NCI-H187 treated with DMSO at 0.1 percent for 48 hours (cell line): ENCODE data around the gene BFSP1.

Experiments
- DNase-seq: peaks from one replicate; lab custom pipeline; 2025; lab: John Stamatoyannopoulos, UW

BFSP1 gene

GRCh38 chr20:17465236-17465635, 65.9 kb downstream of the BFSP1 start:
- no peak for DNase-seq

DNA sequence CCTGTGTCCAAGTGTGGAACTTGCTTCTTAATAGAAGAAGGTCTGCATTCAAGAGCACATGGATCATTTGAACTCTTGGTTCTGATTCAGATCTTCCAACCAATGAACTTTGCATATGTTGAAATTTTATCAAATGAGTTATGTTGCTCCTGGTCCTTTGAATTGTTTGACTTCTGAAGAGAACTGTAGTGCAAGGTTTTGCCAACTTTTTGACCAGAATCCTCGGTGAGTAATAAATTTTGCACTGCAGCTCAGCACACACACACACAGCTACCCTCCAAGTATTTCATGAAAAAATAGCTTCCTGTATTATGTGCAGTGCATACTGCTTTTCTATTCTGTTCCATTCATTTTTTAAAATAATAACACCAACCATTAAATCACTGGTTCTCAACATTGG, 67.5 kb downstream of the BFSP1 start:
- DNase-seq: no peak

DNA sequence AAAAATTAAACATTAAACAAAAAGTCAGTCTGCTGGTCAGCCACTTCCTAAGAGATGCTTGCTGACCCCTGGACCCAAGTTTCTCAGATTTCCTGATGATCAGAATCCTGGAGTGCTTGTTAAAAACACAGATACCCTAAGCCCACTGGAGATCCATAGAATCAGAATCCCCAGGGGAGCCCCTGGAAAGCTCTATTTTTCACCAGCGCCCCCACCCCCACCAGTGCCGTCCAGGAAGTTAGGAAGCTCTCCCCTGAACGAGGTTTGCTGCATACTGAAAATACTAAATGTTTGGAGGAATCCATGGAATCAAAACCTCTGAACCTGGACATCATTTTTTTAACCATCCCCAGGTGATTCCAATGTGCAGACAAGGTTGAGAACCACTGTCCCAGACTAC, 69.2 kb downstream of the BFSP1 start:
- no peak for DNase-seq

GRCh38 chr20:17460119-17460518, 71.1 kb downstream of the BFSP1 start:
- DNase-seq: no peak

- no peak for DNase-seq
These were observed 73.5 kb downstream of the BFSP1 start for GRCh38 chr20:17457588-17458190.

- DNase-seq: no peak
These were observed 74.1 kb downstream of the BFSP1 start for GRCh38 chr20:17457079-17457478.

DNA sequence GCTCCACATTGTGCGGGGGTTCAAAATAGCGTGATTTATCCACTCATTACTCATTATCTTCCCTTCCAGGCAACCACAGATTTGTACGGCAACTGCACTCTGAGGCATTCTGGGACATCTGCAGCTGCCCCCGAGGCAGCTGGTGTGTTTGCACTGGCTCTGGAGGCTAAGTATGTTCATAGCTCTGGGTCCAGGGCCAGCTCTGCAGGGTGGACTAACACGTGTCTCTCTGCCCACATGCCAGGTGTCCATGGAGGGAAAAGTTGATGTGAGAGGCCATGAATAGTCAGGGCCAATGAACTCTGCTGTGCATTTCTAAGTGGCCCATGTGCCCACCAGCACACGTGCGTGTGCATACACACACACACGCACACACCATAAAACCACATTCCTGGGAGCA, 74.9 kb downstream of the BFSP1 start:
- DNase-seq: no peak

- DNase-seq: no peak
These were observed 77.6 kb downstream of the BFSP1 start for GRCh38 chr20:17453592-17453991.

- DNase-seq: no peak
These were observed 78.7 kb downstream of the BFSP1 start for GRCh38 chr20:17452441-17452840.

GRCh38 chr20:17449031-17449430, 82.1 kb downstream of the BFSP1 start:
- no peak for DNase-seq

DNA sequence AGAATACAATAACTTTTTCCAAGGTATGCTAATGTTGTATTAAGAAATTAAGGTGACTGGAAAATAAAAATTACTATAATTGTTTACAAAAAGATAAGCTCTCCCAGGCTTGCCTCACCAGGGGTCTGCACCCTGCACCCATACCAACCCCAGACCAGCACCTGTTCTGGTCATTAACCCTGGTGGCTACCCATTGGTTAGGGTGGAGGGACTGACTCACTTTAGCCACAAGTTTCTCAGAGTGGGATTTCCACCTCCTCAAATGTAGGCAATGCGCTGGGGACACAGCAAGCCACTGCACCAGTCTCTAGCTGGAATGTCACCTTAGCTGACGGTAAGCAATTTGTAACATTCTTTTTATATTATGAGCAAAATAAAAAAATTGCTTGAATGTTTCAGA, 83.1 kb downstream of the BFSP1 start:
- no peak for DNase-seq

DNA sequence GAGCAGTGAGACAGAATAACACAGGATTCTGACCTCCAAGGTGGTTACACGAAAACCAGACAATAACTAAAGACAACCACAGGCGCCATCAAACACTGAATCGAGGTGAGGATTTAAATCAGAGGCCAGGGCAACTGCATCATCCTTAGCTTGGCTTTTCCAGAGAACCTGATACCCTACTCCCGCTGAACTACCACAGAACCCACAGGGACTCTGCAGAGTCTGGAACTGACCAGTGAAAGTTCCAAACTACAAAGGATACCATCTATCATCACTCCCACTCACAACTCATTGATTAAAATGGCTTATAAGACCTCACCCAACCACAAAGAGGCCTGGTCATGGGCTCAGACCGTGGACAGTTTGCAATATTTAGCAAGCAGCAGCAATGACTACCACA, 85.0 kb downstream of the BFSP1 start:
- no peak for DNase-seq

DNA sequence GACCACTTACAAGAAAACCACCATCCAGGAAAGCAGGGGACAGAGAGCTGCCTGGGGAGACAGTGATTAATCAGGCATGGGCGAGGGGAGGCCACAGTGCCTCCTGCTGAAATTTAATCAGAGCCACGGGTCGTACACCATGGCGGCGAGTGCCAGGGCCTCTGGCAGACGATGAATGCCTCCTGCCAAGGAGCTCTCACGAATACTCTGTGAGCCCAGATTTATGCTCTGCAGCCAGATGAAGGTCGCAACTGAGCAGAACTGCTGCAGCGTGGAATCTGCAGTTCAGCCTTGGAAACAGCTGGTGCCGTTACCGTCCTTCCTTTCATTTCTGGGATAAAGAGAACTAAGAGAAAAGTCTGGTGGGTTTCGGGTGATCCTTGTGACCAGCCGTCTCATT, 85.6 kb downstream of the BFSP1 start:
- no peak for DNase-seq

DNA sequence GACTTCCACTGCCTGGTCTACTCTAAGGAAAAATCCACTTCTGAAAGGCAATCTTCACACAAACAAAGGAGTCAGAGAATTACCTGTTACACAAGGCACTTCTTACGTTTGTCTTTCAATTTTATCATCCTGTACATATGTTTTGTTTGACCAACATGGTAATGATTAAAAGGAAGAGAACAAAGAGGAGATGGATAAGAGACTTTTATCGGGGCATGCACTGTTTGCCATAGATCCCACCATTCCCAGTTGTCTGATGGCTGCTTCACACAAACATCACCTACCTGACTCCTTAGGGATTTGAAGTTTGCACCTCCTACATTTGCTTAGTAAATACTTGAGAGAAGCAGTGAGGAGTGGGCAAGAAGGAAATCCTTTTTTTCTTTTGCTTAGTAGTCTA, 87.1 kb downstream of the BFSP1 start:
- DNase-seq: no peak
